ENCODE data around the gene LMBR1.
"Not testable (repeated sequence)": the region's sequence is repeated elsewhere in the genome, so short reads cannot be mapped to it uniquely, and the experiment has no call there.

The LMBR1 gene

GRCh38 chr7:156903232-156903909, 10.4 kb upstream of the LMBR1 start:
- no peak for DNase-seq

- not testable (repeated sequence) for DNase-seq
Measured at GRCh38 chr7:156900093-156900492, 7.1 kb upstream of the LMBR1 start.

GRCh38 chr7:156898938-156899337, 6.0 kb upstream of the LMBR1 start:
- DNase-seq, result no peak

GRCh38 chr7:156897673-156898072, 4.7 kb upstream of the LMBR1 start:
- DNase-seq, result no peak

GRCh38 chr7:156896388-156897022, 3.5 kb upstream of the LMBR1 start:
- no peak for DNase-seq

GRCh38 chr7:156895024-156895780, 2.2 kb upstream of the LMBR1 start:
- DNase-seq, result peak in 1 of 2 donors; percentile 78

- DNase-seq, result no peak
Measured at GRCh38 chr7:156892081-156892800, 742 bp downstream of the LMBR1 start.

- DNase-seq, result no peak
Measured at GRCh38 chr7:156889746-156890145, 3.2 kb downstream of the LMBR1 start.

- DNase-seq, result no peak
Measured at GRCh38 chr7:156889089-156889488, 3.9 kb downstream of the LMBR1 start.

- no peak for DNase-seq
Measured at GRCh38 chr7:156886020-156886795, 6.8 kb downstream of the LMBR1 start.

GRCh38 chr7:156881679-156882078, 11.3 kb downstream of the LMBR1 start:
- no peak for DNase-seq

GRCh38 chr7:156875766-156876165, 17.2 kb downstream of the LMBR1 start:
- DNase-seq, result no peak

- DNase-seq, result not testable (repeated sequence)
Measured at GRCh38 chr7:156868363-156868762, 24.6 kb downstream of the LMBR1 start.

GRCh38 chr7:156865493-156865892, 27.5 kb downstream of the LMBR1 start:
- DNase-seq, result no peak

- not testable (repeated sequence) for DNase-seq
Measured at GRCh38 chr7:156862022-156862421, 31.0 kb downstream of the LMBR1 start.

- DNase-seq, result no peak
Measured at GRCh38 chr7:156861212-156861611, 31.8 kb downstream of the LMBR1 start.

- not testable (repeated sequence) for DNase-seq
Measured at GRCh38 chr7:156860099-156860498, 32.9 kb downstream of the LMBR1 start.

- DNase-seq, result no peak
Measured at GRCh38 chr7:156858523-156858922, 34.5 kb downstream of the LMBR1 start.

- no peak for DNase-seq
Measured at GRCh38 chr7:156857757-156858156, 35.2 kb downstream of the LMBR1 start.

GRCh38 chr7:156854654-156855053, 38.3 kb downstream of the LMBR1 start:
- no peak for DNase-seq

- DNase-seq, result no peak
Measured at GRCh38 chr7:156848979-156849378, 44.0 kb downstream of the LMBR1 start.

GRCh38 chr7:156845379-156846101, 47.4 kb downstream of the LMBR1 start:
- no peak for DNase-seq
